NCI-H2081 treated with DMSO at 0.1 percent for 48 hours (cell line): Measurements from ENCODE around the gene TAL2.
"Not testable (repeated sequence)": the region's sequence is repeated elsewhere in the genome, so short reads cannot be mapped to it uniquely, and the experiment has no call there.

ENCODE experiments used
- DNase-seq: peaks from one replicate; lab custom pipeline; 2025; lab: John Stamatoyannopoulos, UW

The TAL2 gene

DNA sequence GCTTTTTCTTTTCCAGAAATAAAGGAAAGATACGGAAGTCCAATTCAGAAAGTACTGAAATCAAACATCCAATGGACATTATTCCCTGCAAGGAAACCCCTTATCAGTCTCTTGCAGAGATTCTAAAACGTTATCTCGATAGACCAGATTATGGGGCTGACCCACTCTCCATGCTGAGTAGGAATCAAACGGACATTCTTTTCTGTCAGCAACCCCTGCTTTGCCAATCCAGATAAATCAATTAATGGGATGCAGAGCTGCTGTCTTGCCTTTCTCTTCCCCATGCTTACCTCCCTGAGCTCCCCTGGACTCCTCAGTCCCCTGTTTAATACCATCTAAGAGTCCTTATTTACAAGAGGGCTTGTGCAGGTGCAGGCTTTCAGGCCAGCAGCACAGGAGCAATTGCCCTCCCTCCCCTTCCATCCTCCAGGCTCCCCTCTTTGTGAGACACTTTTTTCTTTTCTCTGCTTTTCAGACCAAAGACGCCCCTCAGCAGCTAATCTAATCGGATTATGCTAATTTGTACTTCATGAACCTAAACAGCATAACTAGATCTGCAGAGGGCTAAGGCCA is 14.2 kb downstream of the TAL2 start:
- no peak for DNase-seq

DNA sequence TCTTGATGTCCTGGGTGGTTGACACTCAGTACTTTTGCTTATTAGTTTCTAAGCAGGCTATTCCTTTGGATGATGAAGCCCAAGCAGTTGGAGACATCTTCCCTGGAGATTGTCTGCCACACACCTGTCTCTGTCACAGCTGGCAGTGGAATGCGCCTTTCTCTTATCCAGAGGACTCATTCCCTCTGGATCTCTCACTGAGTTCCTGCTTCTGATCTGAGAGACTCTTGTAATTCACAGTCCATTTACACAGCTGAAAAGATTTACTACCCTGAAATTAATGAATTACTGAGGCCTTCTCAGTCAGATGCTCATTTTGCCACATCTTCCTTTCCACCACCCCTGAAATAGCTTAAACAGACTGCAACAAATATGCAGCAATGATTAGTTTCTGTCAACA is 15.9 kb downstream of the TAL2 start:
- no peak for DNase-seq

DNA sequence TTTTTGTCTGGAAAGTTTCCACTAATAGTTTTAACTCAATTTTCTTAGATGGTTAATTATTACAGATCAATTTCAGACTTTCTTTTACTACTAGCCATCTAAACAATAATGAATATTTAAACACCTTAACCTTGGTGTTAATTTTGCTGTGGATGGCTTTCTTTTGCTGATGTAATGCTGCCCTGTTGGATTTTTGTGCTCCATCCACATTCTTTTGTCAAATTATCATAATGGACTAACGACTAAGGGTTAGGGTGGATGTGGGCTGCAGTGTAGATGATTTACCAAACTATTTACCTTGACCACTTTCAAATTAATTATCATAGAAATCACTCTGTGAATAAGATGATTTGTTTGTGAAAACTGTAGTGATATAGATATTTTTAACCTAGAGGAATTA is 16.5 kb downstream of the TAL2 start:
- DNase-seq, result no peak

DNA sequence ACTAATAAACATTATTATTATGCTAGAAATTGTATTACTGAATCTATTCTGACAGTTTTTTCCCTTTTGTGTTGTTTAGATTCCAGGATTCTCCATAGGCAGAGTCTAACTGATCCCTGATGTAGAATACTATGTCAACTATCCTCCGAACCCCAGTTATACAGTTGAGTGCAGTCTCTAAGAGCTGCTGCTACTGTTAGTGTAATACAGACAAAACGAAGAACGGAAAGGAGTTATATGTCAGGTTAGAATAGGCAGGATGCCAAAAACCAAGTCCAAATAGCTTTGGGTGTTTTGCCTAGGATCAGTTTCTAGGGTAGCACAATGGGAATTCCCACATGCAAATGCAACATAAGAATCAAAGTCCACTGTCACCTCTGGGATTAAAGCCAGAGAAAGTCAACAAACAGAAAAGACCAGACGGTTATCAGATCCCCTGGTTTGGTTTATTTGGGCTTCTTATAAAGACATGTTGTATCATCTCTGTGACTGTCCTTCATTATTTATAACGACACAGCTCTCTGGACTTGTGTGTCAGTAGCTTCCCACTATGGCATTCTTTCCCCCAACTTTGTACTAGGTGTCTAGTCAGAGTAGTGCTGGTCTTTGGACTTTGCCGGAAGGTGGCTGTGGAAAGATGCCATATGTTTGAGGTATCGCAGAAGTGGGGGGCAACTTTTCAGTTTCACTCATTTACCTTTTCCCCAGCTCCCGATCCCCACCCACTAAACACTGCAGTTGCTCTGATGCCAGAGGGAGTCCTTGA is 17.2 kb downstream of the TAL2 start:
- no peak for DNase-seq

DNA sequence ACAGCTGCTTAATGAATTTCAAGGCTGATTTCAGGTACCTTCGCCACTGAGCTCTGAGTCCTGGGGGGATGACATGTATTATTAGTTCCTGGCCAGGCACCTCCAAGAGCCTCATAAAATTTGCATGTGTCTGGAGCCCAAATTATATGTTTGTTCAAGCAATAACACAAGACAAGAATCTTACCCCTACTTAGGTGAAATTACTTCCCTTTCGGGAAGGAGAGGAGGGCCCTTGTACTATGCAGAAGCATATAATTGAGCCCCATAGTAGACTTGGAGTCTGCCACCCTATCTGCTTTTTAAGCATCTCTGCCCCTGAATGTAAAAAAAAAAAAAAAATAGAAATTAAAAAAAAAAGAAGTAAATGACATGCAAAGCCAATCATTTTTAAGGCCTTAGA is 19.1 kb downstream of the TAL2 start:
- no peak for DNase-seq

DNA sequence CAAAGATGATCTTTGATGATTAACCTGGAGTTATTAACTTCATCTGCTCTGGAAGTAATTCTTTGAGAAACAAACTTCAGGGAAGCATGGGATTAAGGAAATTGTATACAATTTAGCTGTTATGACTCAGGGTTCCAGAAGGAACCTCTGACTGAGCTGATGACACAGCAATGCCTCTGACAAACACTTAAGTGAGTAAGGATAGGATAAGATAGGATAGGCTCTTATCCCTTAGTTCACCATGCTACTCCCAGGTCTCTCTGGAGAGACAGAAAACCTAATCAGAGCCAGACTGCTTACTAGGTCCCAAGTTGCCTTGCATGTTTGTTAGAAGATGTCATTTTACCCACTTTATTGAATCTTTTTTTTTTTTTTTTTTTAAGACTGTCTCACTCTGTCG is 19.5 kb downstream of the TAL2 start:
- DNase-seq, result no peak

DNA sequence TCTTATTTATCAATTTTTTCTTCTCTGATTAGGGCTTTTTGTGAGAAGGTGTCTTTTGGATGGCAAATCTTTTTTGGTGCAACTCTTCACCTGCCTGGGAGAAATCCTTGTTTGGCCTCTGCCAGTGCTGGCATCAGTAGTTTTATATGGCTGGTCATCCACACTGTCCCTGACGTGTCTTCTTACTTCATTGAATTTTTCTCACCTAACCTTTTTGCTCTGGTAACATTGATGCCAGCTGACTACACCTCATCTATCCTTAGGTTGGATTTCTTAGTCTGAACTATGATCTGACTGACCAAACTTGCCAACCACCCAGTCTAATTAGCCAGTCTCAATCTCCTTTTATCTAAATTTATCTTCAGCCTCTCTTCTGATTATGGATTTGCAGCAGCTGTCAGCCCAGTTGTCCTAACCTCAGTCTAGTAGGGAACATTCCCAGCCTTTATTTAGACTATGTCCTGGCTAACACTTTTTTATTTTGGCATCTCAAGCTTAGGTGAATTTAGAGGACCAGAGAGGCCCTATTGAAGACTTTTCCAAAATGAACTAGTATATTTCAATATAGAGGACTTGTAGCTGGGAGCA is 21.5 kb downstream of the TAL2 start:
- no peak for DNase-seq

DNA sequence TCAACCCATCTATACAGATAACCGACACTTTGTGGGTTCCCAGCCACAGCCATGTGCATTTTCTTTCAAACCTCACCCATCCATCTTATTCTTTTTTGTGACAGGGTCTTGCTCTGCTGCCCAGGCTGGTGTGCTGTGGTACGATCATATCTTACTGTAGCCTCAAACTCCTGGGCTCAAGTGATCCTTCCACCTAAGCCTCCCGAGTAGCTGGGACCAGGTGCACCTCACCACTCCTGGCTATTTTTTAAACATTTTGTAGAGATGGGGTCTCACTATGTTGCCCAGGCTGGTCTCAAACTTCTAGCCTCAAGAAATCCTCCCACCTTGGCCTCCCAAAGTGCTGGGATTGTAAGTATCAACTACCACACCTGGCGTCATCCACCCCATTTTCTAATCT is 24.7 kb downstream of the TAL2 start:
- no peak for DNase-seq

DNA sequence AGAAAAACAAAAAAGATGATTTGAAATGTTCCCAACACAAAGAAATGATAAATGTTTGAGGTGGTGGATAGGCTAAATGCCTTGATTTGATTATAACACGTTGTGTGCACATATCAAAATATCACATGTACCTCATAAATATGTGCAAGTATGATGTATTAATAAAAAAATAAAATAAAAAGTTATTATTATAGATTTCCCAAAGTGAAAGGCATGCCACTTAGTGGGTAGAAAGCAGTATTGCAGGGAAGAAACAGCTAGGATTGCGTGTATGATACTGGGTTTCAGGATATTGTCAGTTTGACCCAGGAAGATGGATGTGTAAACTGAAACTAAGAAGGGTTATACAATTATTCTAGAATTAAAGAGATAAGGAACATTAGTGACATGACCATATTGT is 28.5 kb downstream of the TAL2 start:
- DNase-seq, result no peak

DNA sequence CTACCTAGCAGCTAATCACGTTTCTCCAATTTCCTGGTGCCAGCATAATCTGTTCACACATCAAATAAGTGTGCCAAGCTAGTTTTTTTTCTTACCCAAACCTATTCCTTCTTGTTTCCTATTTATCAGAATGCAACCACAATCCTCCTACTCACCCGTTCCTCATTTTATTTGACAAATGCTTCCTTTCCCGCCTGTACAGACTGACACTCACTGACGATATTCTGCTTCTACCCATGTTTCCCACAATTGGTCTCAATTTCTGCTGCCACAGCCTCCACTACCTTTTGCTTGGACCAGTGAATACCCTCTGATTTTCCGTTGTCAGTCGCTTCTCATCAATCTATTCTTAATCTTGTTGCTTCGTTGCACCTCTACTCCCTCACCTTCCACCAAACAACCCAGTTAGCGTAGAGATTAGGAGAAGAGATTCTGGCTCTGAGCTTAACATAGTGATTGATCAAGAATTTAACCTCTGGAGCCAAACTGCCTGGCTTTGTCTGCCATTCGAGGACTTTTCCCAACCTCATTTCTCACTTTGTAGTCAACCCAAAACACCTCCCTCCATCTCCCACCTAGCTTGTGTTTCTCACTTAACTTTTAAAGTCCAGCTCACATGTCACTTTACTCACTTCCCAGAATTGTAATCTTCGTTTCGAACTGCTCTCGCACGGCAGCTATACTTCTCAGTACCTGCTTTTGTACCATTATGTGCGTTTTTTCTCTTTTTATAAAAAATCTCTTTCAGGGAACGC is 31.4 kb downstream of the TAL2 start:
- no peak for DNase-seq

DNA sequence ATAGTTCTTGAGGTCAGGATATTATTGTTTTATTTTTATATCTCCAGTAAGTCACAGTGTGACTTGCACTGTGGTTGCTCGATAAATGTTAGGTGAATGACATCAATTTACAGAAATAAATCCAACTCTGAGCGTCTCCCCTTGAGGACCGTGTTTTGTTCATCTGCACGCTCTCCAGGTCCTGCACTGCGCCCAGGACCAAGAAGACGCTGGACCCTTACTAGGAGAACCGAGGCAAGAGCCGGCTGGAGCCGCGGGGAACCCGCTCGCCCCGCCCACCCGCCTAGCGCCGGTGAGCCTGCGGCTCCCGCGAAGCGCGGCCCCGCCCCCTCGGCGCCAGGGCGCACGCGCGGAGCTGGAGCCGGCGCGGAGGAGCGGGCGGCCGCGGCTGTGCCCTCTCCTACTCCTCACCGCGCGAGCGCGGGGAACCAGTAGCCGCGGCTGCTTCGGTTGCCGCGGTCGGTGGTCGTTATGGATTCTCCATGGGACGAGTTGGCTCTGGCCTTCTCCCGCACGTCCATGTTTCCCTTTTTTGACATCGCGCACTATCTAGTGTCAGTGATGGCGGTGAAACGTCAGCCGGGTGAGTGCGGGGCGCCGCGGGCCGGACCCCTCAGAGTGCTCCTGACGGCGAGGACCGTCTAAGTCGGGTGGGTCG is 32.1 kb downstream of the TAL2 start, which contains the start of gene TMEM38B:
TMEM38B (plus strand) TSS at position 352 of the 658 bp plus-strand sequence; CDS start at position 472, 120 bp downstream.
- no peak for DNase-seq

DNA sequence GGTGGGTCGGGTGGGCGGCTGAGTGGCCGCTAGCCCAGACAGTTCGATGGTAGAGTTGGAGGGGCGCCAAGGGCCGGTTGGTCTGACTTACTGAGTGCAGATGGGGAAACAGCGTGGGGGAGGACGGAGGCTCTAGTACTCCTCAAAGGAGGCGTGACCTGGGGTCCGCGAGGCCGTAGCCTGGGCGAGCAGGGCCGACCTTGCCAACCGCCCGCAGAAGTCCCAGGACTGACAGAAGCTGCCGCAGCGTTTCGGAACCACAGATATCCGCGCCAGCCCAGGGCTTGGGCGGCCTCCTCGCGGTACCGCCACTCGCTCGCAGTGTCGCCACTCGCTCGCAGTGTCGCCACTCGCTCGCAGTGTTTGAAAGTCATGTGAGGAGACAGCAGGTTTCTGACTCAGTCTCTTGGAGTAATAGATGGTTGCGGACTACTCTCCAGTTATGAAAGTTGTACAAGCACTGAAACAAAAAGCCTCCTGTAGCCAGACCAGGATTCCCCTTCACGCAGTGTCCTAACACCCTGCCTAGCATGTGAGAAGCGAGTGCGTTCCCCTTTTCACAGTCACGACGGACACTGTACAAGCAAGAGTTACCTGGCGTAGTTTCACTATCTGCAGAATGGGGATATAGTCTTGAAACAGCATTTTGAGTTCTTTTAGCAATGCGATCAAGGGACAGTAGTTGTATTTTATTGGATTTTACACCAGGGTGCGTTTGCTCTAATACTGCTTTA is 32.8 kb downstream of the TAL2 start:
- no peak for DNase-seq

DNA sequence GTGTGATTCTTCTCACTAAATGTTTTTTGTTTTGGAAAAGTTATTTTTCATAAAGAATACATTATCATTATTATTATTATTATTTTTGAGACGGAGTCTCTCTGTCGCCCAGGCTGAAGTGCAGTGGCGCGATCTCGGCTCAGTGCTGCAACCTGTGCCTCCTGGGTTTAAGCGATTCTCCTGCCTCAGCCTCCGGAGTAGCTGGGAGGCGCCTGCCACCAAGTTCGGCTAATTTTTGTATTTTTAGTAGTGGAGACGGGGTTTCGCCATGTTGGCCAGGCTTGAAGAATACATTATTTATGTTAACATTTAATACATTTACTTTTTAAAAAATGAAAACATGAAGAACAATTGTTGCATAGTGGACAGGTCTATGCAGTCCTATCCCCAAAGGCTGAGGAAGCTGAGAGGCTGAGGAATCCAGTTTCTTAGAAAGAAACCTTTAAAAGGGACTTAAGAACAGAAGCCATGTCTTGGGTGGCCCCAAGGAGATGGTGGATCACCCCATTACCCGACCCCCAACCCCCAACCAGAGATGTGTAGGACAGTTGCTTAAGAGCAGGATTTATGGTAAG is 34.0 kb downstream of the TAL2 start:
- DNase-seq, result no peak

DNA sequence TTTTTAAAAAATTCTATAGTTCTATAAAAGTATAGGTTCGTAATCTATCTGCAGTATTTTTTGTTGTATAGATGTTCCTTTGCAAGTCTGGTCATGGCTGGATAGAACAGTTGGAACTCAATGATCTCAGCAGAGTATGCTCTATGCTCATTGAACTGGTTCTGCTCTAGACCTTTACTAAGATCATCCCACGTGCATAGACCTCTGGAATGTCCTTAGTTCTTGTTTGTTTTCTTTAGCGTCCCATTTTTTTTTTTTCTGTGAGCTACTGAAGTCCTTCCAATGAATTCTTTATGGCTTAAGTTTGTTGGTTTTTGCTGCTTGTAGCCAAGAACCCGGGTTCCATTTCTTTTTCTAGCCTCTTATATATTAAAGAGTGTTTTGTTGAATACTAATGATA is 35.6 kb downstream of the TAL2 start:
- no peak for DNase-seq

DNA sequence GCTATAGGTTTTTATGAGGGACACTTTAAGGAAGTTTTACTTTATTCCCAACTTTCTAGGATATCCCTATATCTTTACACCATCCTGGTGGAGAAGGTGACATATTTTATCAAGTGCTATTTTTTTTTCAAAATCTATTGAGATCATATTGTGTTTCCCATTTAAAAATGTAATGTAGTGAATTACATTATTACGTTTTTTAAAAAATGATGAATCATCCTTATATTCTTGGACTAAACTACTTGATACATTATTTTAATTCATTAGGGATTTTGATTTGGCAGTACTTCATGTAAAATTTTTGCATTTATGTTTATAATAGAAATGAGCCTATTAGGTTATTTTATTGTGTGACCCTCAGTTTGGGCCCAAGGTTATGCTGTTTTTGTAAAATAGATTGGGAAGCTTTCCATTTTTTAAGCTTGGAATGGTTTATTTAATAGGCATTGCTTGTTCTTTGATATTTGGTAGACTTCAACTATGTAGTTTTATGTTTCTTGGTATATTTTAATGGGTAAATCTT is 36.2 kb downstream of the TAL2 start:
- no peak for DNase-seq

DNA sequence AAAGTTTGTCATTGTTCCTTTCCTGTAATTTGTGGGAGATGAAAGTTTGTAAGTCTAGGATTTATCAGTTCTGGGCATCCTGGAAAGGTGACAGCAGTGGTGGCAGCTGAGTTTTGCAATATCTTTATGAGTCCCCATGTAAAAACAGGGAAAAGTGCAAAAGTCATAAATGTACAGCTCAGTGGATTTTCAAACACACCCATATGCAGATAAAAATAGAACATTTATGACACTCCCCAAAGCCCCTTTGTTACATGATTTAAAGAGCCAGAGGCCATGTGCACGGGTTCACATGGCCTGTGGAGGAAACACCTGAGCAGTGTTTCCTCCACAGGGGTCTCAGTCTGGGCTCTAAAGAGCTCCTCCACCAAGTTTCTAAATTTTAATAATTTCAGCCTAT is 38.4 kb downstream of the TAL2 start:
- DNase-seq, result no peak

DNA sequence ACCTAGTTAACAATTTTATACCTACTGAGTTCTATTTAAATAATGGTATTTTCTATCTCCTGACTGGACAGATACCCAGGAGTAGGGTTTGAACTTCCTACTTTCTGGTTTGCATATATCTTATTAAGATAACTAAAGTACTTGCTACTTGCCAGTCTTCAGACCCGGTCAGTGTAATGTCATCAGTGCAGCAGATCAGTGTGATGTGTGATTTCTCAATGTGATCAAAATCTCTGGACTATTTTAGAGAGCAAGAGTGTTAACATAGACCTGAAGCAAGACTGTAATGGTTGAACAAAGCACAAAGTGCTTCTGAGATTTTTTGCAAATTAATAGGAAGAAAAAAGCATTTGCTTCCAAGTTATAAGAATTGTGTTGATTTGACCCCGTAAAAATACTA is 38.9 kb downstream of the TAL2 start:
- no peak for DNase-seq

DNA sequence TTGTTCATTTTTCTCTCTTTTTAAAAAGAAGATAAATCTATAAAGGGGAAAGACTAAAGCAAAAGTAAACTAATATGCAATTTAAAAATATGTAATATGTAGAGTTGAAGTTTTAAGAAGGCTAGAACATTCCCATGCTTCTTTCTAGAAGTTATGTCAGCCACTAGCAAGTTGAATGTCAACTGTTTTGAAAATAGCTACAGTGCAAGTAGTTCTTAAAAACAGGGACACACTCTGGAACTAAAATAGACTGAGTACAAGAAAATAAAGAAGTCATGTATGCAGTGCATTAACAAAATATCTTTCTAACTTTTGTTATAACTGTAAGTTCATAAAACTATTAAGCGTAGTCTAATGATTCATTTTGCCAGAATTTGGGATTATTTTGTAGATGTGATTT is 40.0 kb downstream of the TAL2 start:
- no peak for DNase-seq

DNA sequence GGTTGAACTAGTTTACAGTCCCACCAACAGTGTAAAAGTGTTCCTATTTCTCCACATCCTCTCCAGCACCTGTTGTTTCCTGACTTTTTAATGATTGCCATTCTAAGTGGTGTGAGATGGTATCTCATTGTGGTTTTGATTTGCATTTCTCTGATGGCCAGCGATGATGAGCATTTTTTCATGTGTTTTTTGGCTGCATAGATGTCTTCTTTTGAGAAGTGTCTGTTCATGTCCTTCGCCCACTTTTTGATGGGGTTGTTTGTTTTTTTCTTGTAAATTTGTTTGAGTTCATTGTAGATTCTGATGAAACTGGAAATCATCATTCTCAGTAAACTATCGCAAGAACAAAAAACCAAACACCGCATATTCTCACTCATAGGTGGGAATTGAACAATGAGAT is 41.4 kb downstream of the TAL2 start:
- not testable (repeated sequence) for DNase-seq

DNA sequence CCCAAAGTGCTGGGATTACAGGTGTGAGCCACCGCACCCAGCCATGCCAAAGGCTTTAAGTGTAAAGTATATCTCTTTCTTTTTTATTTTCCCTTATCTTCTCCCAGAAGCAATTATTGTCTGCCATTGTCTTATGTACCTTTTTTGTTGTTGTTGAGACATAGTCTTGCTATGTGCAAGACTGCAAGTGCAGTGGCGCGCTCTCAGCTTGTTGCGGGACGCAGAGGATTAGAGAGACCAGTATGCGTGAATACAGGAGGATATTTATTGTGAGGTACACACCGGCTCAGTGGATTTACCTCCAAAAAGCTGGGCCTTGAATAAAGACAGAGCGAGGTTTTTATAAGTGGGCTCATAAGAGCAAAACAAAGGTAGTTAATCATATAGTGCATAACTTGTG is 43.9 kb downstream of the TAL2 start:
- no peak for DNase-seq

DNA sequence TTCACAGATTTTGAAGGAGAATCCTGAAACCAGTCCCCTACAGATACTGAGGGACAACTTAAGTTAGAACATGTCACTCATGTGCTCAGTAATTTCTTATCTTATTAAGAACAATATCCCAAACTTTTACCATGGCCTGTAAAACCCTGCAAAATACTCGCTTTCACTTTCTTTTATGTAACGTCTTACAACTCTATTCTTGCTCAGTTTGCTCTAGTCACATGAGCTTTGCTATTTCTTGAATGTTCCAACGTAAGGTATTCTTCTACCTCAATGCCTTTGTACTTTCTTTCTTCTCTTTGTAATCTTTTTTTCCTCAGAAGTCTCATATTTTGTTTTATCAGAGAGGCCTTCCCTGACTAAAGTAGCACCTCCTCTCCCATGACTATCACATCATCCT is 46.1 kb downstream of the TAL2 start:
- no peak for DNase-seq
